Ascending aorta (tissue), 2 donors: ENCODE measurements around the gene PKD1L1. TPM values are rescaled to one million over a fixed set of nuclear protein-coding genes. Genes with fewer than 3 reads are reported as not detected.

Experiments
- DNase-seq, 2 donors: peaks; one replicate each; pipeline ENCODE4 v3.0.0-alpha.2; 2019; ENCODE audit warnings: low spot score in 2 of 2
- H3K27ac ChIP-seq, 2 donors: fragments of 200-600 bp; sonication (generic); one replicate each; pipeline ENCODE4 v1.5.1; 2016 to 2017; ENCODE audit warnings: mild to moderate bottlenecking in 1 of 2
- H3K27me3 ChIP-seq: fragments of 200-600 bp; sonication (generic); one replicate; pipeline ENCODE4 v1.5.1; 2017
- H3K36me3 ChIP-seq, 2 donors: fragments of 200-600 bp; sonication (generic); one replicate each; pipeline ENCODE4 v1.5.1; 2016
- H3K4me1 ChIP-seq, 2 donors: fragments of 200-600 bp; sonication (generic); one replicate each; pipeline ENCODE4 v1.5.1; 2016 to 2017; ENCODE audit warnings: mild to moderate bottlenecking in 1 of 2
- H3K4me3 ChIP-seq, 2 donors: fragments of 200-600 bp; sonication (generic); one replicate each; pipeline ENCODE4 v1.5.1; 2016 to 2017; ENCODE audit warnings: mild to moderate bottlenecking in 1 of 2
- H3K9me3 ChIP-seq, 2 donors: fragments of 200-600 bp; sonication (generic); one replicate each; pipeline ENCODE4 v1.5.1; 2016
- intact Hi-C: fragments of 100-400 bp; cut with DNase I; formaldehyde crosslinking; loops from one replicate; pipeline ENCODE4 v1.15.1; 2023
- total RNA-seq: library from RNA; depleted of rRNA; stranded (reverse); fragments of >200 nt; gene quantifications from one replicate; pipeline ENCODE4 v1.1.0, GENCODE V29; 2016
- TF ChIP-seq, protein P1 (sequence below), 3 experiments: fragments of 200-600 bp in 2 of 3; fragments of 450-650 bp in 1 of 3; sonication (generic) in 2 of 3; IDR thresholded peaks; one replicate each; pipeline ENCODE4 v1.5.1; 2016 to 2019; ENCODE audit warnings: antibody characterized with exemption in 3 of 3, mild to moderate bottlenecking in 1 of 3, moderate library complexity in 1 of 3

Gene PKD1L1
- total RNA-seq, 1 donor from 2014 or later: 1.1 TPM

DNA sequence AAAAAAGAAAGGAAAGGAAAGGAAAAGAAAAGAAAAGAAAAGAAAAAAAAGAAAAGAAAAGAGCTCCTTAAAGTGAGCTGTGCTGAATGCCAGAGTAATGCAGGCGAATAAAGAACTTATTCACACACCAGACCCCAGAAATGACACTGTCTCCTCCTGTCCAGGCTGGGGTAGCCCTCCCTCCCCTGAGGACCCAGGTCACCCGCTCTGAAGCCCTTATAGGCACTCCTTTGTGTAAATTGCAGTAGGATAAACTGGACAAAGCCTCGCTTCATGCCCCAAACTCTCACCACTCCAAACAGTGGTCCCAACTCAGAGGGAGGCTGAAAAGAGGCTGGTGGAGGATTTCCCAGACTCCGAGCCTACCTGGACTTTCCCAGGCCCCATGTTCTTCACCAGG, 46.3 kb downstream of the PKD1L1 start:
- Histone ChIP-seq H3K36me3 (no peaks in the 10 kb centered on the region), H3K27ac (no peak overlapping the region), H3K4me1 (no peaks in the 10 kb centered on the region), H3K27me3 (no peaks in the 10 kb centered on the region), H3K9me3 (no peaks in the 10 kb centered on the region), H3K4me3 (no peak overlapping the region)
- intact Hi-C loops: no loop called here
- TF ChIP-seq, protein P1, sequence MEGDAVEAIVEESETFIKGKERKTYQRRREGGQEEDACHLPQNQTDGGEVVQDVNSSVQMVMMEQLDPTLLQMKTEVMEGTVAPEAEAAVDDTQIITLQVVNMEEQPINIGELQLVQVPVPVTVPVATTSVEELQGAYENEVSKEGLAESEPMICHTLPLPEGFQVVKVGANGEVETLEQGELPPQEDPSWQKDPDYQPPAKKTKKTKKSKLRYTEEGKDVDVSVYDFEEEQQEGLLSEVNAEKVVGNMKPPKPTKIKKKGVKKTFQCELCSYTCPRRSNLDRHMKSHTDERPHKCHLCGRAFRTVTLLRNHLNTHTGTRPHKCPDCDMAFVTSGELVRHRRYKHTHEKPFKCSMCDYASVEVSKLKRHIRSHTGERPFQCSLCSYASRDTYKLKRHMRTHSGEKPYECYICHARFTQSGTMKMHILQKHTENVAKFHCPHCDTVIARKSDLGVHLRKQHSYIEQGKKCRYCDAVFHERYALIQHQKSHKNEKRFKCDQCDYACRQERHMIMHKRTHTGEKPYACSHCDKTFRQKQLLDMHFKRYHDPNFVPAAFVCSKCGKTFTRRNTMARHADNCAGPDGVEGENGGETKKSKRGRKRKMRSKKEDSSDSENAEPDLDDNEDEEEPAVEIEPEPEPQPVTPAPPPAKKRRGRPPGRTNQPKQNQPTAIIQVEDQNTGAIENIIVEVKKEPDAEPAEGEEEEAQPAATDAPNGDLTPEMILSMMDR (IDR thresholded peaks at IDR 0.05): no peak
- peak in 1 of 2 donors; percentile 9 for DNase-seq

DNA sequence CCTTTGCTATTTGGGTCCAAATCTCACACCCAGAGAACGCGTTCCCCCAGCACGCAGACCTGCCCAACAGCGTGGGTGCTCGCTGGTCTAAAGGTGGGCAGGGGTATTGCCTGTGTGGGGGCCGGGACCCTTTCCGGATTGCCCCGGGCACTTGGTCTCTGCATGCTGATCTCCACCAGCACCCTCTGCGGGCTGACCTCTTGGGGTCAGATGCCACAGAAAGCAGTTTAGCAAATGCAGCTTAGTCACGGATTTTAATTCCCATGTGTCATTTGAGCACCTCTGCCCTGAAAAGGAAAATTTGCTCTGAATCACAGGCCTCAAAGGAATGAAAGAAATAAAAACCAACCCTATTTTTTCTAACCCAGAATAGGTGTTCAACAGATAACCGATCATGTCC, 46.7 kb downstream of the PKD1L1 start:
- no peaks in the 10 kb centered on the region for H3K36me3 ChIP-seq
- no peaks in the 10 kb centered on the region for H3K9me3 ChIP-seq
- H3K27me3 ChIP-seq: no peaks in the 10 kb centered on the region
- H3K4me1 ChIP-seq: no peaks in the 10 kb centered on the region
- no peak overlapping the region for H3K27ac ChIP-seq
- intact Hi-C loops: no loop called here
- TF ChIP-seq, protein P1 (IDR thresholded peaks at IDR 0.05): no peak
- no peak overlapping the region for H3K4me3 ChIP-seq
- DNase-seq: peak in 1 of 2 donors; percentile 35

DNA sequence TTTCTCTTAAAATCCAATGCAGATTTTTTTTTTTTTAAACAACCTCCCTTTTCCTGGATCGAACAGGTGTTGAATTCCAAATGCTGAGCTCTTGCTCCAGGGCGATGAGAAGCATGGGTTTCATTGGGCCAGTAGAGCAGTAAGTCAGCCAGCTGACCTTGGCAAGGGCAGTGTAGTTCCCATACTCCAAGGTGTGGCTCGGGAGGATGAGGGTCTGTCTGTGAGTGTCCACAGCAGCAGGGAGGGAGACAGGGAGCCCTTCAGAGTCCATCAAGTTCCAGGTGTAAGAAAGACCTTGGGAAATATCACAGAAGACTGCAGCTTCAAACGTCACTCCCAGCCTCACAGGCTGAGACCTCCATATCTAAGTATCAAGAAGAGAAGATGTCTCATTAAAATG, 50.4 kb downstream of the PKD1L1 start:
- TF ChIP-seq, protein P1 (IDR thresholded peaks at IDR 0.05): no peak
- H3K4me1 ChIP-seq: no peaks in the 10 kb centered on the region
- intact Hi-C loops: no loop called here
- no peaks in the 10 kb centered on the region for H3K36me3 ChIP-seq
- DNase-seq: no peak
- no peak overlapping the region for H3K4me3 ChIP-seq
- H3K27ac ChIP-seq: no peak overlapping the region
- H3K27me3 ChIP-seq: no peaks in the 10 kb centered on the region
- no peaks in the 10 kb centered on the region for H3K9me3 ChIP-seq

DNA sequence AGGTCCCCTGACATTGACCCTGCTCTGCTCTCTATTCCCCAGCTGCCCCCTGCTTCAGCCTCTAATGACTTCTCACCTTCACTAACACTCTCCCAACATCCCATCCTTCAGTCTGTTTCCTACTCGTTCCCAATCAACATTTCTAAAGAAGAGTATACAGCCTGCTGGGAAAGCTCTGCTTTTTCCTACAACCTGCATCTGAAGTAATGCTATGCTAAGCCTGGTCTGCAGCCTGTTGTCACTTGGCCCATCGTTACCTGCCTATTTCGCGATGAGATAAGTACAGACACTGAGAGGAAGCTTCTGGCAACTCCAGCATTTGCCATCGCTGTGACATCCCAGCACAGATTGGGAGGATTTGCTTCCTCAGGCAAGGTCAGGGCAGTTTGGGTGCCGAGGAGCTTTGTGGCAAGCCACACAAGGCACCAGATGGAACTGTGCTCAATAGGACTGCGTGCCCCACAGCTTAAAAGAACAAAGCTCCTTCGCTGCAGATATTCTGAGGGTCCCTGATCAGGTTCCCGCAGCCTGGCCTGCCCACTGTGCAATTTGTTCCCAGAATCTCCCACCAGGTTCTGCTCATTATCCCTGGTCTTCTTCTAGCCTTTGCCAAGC, 51.4 kb downstream of the PKD1L1 start:
- no peak for DNase-seq

DNA sequence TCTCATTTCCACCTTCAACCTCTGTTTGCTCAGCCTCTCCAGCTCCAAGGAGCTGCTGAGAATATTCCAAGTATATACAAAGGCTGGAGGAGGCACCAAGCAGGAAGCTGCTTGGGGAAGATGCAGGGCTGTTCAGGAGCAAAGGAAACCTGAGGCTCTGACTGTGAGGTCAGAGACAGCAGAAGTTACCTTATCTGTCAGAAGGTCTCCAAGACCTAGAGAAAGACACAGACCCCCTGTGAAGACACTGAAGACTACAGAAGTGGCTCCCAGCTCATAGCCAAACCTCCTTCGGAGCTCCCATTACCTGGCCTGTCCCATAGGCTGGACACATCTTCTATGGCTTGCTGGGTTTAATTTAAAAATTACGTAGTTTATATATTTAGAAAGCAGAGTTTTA, 53.2 kb downstream of the PKD1L1 start:
- Histone ChIP-seq H3K36me3 (no peaks in the 10 kb centered on the region), H3K4me1 (no peaks in the 10 kb centered on the region), H3K27me3 (no peaks in the 10 kb centered on the region), H3K9me3 (no peaks in the 10 kb centered on the region), H3K27ac (no peak overlapping the region), H3K4me3 (no peak overlapping the region)
- TF ChIP-seq, protein P1 (IDR thresholded peaks at IDR 0.05): no peak
- no peak for DNase-seq
- intact Hi-C loops: no loop called here

More for the DNA sequence above, 51.4 kb downstream of the PKD1L1 start:
- no peaks in the 10 kb centered on the region for H3K36me3 ChIP-seq
- intact Hi-C loops: no loop called here
- no peaks in the 10 kb centered on the region for H3K9me3 ChIP-seq
- H3K4me3 ChIP-seq: no peak overlapping the region
- H3K4me1 ChIP-seq: no peaks in the 10 kb centered on the region
- no peaks in the 10 kb centered on the region for H3K27me3 ChIP-seq
- H3K27ac ChIP-seq: no peak overlapping the region
- TF ChIP-seq, protein P1 (IDR thresholded peaks at IDR 0.05): no peak
